Measurements from ENCODE around the gene KHDRBS2.

The KHDRBS2 gene

DNA sequence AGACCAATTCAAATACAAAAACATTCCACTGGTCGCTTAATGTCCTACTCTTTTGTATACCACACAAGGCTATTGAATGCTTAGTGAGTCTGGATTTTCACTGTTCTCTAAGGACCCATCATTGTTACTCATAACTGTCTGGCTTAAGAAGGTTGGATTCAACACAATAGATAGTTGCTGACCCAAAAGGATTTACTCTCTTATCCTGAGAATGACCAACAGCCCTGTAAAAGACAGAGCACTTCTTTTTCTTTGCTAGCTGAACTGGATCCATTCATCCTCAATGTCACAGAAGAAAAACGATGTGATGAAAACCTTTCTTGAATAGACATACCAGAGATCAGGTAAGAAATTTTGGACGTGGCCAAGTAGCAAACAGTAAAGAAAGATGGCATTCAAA, 645.6 kb downstream of the KHDRBS2 start:
- DNase-seq (ENCODE audit: low read depth, low spot score), result no peak
- Histone ChIP-seq H3K27ac (no peak overlapping the region), H3K9ac (ENCODE audit: insufficient read length) (no peak overlapping the region), H3K4me3 (no peak overlapping the region), H3K9me3 (ENCODE audit: low read depth, low read length) (no peaks in the 10 kb centered on the region), H3K36me3 (ENCODE audit: insufficient read depth, low read length) (no peaks in the 10 kb centered on the region)
- no peak for TF ChIP-seq EZH2 (IDR thresholded peaks at IDR 0.05)
- no peak for TF ChIP-seq FOXP2 (optimal IDR thresholded peaks at IDR 0.05; ENCODE audit: control extremely low read depth, extremely low read length, insufficient read depth)
- no peak for TF ChIP-seq POLR2AphosphoS5 (IDR thresholded peaks at IDR 0.05; ENCODE audit: borderline replicate concordance, low read depth, low read length)

Measured in SK-N-MC (cell line).